Kidney (tissue), 14 donors: ENCODE data around the gene SMIM23. TPM values are rescaled to one million over a fixed set of nuclear protein-coding genes. Genes with fewer than 3 reads are reported as not detected.

Source experiments
- DNase-seq, 5 donors: peaks; one replicate each; pipeline ENCODE4 v3.0.0-alpha.2; 2013 to 2020
- FAIRE-seq: peaks from 2 replicates; lab custom pipeline; 2012; peaks lifted over from hg19 to GRCh38; lab: Jason Lieb, UNC
- H3K27ac ChIP-seq, 2 donors: one replicate each; pipeline ENCODE4 v1.7.0; 2013; ENCODE audit warnings: low read depth in 2 of 2, low read length in 2 of 2, inconsistent platforms in 1 of 2
- H3K27me3 ChIP-seq: one replicate; pipeline ENCODE4 v1.7.1; 2013; ENCODE audit warnings: low read length, inconsistent platforms; ENCODE audit not compliant: control insufficient read depth, insufficient read depth
- H3K36me3 ChIP-seq, 3 donors: one replicate each; pipeline versions ENCODE4 v1.7.0 to v1.7.1; 2013; ENCODE audit warnings: low read length in 3 of 3, control low read depth in 1 of 3, inconsistent platforms in 1 of 3; ENCODE audit not compliant: insufficient read depth in 3 of 3, control insufficient read depth in 2 of 3
- H3K4me1 ChIP-seq, 3 donors: one replicate each; pipeline versions ENCODE4 v1.7.0 to v1.7.1; 2013; ENCODE audit warnings: low read length in 3 of 3, inconsistent platforms in 1 of 3, low read depth in 1 of 3; ENCODE audit not compliant: control insufficient read depth in 2 of 3, insufficient read depth in 2 of 3
- H3K4me3 ChIP-seq, 3 donors: one replicate each; pipeline versions ENCODE4 v1.7.0 to v1.8.1; 2013; ENCODE audit warnings: low read length in 3 of 3, control low read depth in 1 of 3, inconsistent platforms in 1 of 3
- H3K9ac ChIP-seq, 3 donors: one replicate each; pipeline versions ENCODE4 v1.7.0 to v1.7.1; 2013; ENCODE audit warnings: low read length in 3 of 3, control low read depth in 1 of 3, inconsistent platforms in 1 of 3
- H3K9me3 ChIP-seq, 3 donors: one replicate each; pipeline versions ENCODE4 v1.7.0 to v1.7.1; 2013; ENCODE audit warnings: low read length in 3 of 3, control low read depth in 1 of 3, inconsistent platforms in 1 of 3; ENCODE audit not compliant: control insufficient read depth in 2 of 3, insufficient read depth in 1 of 3
- CTCF ChIP-seq: IDR thresholded peaks from 3 replicates; pipeline ENCODE4 v1.5.1; 2012; ENCODE audit warnings: mild to moderate bottlenecking, moderate library complexity, borderline replicate concordance; ENCODE audit not compliant: insufficient read depth; ENCODE audit errors: extremely low read depth
- intact Hi-C: fragments of 100-400 bp; cut with DNase I; formaldehyde crosslinking; loops from one replicate; pipeline ENCODE4 v1.11.1; 2022
- polyA plus RNA-seq: library from polyadenylated mRNA; stranded (reverse); fragments of 350-450 nt; fragmentation: Illumina TruSeq; extraction: RNeasy Lipid Tissue Mini Kit (QIAGEN cat#74804); gene quantifications from one replicate; pipeline ENCODE4 v1.2.3, GENCODE V29; 2014; ENCODE audit warnings: low read depth, low replicate concordance; ENCODE audit not compliant: insufficient read depth
- total RNA-seq: library from RNA; stranded (reverse); fragmentation: NEBNext Ultra II Directional; extraction: Animal tissue kit (Norgen Biotek cat#: 25700); gene quantifications from one replicate; pipeline ENCODE4 v1.2.1, GENCODE V29; 2021
- donor health status: control.
- donor health status: control.
- donor health status: control.
- donor health status: control.
- donor health status: control.
- donor health status: DM: yes; HTN: yes; CAD: no.
- donor health status: Normal renal cell carcinoma (clear cell type).

Gene SMIM23
- total and polyA plus RNA-seq, 2 donors from 2014 or later, result not detected

GRCh38 chr5:171773106-171773505 lies 12.5 kb upstream of the SMIM23 start:
- FAIRE-seq (no peak), DNase-seq (no peak)
- Histone ChIP-seq H3K27ac (no peak overlapping the region), H3K9me3 (no peaks in the 10 kb centered on the region), H3K27me3 (no peaks in the 10 kb centered on the region), H3K4me1 (no peaks in the 10 kb centered on the region), H3K9ac (no peak overlapping the region), H3K36me3 (no peaks in the 10 kb centered on the region), H3K4me3 (no peak overlapping the region)
- intact Hi-C loops, result no loop called here
- TF ChIP-seq CTCF, result no peak

GRCh38 chr5:171774418-171774817 lies 11.2 kb upstream of the SMIM23 start:
- intact Hi-C loops, result no loop called here
- DNase-seq, result no peak
- FAIRE-seq, result no peak

GRCh38 chr5:171776213-171776612 lies 9.4 kb upstream of the SMIM23 start:
- intact Hi-C loops, result no loop called here
- H3K9ac ChIP-seq, result no peak overlapping the region

More at GRCh38 chr5:171774418-171774817, 11.2 kb upstream of the SMIM23 start:
- Histone ChIP-seq H3K36me3 (no peaks in the 10 kb centered on the region), H3K9ac (no peak overlapping the region), H3K4me3 (no peak overlapping the region), H3K27me3 (no peaks in the 10 kb centered on the region), H3K4me1 (no peaks in the 10 kb centered on the region), H3K27ac (no peak overlapping the region), H3K9me3 (no peaks in the 10 kb centered on the region)
- no peak for TF ChIP-seq CTCF

More at GRCh38 chr5:171776213-171776612, 9.4 kb upstream of the SMIM23 start:
- Histone ChIP-seq H3K4me3 (no peak overlapping the region), H3K27me3 (no peaks in the 10 kb centered on the region), H3K27ac (no peak overlapping the region), H3K36me3 (no peaks in the 10 kb centered on the region), H3K9me3 (no peaks in the 10 kb centered on the region), H3K4me1 (no peaks in the 10 kb centered on the region)
- DNase-seq (no peak), FAIRE-seq (no peak)
- no peak for TF ChIP-seq CTCF
